ENCODE results near the gene CDC42EP5.

DNA sequence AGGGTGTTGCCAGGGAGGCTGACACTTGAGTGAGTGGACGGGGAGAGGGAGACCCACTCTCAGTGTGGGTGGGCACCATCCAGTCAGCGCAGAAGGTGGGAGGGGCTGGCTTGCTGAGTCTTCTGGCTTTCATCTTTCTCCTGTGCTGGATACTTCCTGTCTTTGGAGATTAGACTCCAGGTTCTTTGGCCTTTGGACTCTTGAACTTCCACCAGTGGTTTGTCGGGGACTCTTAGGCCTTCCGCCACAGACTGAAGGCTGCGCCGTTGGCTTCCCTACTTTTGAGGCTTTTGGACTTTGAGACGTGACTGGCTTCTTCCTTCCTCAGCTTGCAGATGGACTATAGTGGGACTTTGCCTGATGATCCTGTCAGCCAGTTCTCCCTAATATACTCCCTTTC lies 28.4 kb downstream of the CDC42EP5 start:
- no peak for TF ChIP-seq POLR2A (IDR thresholded peaks at IDR 0.05)
- TF ChIP-seq, protein P1, sequence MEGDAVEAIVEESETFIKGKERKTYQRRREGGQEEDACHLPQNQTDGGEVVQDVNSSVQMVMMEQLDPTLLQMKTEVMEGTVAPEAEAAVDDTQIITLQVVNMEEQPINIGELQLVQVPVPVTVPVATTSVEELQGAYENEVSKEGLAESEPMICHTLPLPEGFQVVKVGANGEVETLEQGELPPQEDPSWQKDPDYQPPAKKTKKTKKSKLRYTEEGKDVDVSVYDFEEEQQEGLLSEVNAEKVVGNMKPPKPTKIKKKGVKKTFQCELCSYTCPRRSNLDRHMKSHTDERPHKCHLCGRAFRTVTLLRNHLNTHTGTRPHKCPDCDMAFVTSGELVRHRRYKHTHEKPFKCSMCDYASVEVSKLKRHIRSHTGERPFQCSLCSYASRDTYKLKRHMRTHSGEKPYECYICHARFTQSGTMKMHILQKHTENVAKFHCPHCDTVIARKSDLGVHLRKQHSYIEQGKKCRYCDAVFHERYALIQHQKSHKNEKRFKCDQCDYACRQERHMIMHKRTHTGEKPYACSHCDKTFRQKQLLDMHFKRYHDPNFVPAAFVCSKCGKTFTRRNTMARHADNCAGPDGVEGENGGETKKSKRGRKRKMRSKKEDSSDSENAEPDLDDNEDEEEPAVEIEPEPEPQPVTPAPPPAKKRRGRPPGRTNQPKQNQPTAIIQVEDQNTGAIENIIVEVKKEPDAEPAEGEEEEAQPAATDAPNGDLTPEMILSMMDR (IDR thresholded peaks at IDR 0.05), result no peak

All from esophagus squamous epithelium (tissue), 4 donors.